SIG-M5 (cell line): ENCODE measurements around the gene EGLN2.
"Not testable (repeated sequence)": the region's sequence is repeated elsewhere in the genome, so short reads cannot be mapped to it uniquely, and the experiment has no call there.

Source experiments
- DNase-seq: peaks from one replicate; lab custom pipeline; 2025; lab: John Stamatoyannopoulos, UW

EGLN2 gene

DNA sequence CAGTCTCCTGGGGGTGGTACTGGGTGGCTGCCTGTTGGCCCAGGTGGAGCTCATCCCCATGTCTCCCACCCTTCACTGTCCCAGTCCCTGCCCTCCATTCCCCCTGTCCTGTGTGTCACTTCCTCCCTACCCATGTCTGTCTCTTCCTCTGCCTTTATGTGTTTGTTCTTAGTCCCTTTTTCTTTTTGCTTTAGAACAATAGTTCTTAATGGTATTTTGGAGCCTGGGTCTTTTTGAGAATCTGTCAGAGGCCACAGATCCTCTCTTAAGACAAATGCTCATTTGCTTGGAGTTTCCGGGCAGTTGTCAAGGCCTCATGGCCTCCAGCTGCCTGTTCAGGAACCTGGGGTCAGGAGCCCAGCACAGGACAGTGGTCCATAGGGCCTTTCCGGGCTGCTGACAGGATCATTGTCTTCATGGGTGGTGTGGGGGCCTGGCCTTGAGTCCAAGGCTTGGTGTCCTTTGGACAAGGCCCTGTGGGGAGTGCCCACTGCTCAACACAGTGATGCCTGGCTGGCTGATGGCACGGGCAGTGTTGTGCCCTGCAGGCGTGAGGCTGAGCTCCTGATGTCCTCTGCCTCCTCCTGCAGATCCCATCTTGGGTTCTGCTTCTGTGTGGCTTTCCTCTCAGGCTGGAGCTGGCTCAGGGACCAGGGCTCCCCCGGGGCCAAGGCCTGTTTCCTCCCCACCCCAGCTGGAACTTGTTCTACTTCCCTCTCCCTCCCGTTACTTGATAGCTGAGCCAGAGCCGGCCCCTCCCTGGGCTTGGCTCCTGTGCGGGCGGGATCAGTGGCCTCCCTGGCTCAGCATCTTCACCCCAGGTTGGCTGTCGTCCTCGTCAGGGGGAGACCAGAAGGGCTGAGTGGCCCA, 3.5 kb downstream of the EGLN2 start:
- DNase-seq, result no peak

GRCh38 chr19:40803170-40803856, 4.3 kb downstream of the EGLN2 start:
- DNase-seq, result no peak

DNA sequence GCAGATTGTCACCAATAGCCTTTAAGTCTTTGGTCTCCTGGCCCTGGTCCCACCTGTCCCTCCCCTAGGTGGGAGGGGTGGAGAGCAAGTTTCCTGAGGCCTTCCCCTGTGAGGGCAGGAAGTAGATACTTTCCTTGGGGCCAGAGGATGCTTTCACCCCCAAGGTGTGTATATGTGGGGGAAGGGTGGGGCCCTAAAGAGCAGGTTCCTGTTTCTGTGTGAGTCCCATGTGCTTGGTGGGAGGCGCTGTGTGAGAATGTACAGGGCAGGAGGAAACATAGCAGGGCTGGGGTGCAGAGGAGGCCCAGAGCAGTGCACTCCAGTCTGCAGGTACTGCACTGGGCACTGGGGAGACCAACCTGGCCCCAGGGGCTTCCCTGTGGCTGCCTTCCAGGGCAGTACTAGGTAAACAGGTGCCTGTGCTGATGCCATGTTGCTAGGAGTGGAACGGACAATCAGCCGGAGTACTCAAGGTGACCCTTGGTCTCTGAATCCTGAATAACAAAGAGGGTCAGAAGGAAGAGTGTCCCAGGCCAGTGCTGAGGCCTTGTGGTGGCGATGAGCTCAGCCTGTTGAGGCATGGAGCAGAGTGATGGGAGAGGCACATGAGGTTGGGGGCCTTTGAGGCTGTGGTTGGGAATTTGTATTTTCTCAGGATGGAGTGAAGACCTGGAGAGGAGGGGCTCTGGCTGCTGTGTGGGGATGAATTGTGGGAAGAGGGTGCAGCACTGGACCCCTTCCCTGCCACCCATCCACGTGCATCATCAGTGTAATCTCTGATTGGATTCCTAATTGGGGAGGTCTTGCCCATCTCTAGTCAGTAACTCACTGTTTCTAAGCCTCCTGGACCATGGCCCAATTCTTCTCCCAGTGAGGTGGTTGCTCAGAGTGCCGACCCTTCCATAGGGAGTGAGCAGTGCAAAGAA, 5.1 kb downstream of the EGLN2 start:
- DNase-seq, result no peak

DNA sequence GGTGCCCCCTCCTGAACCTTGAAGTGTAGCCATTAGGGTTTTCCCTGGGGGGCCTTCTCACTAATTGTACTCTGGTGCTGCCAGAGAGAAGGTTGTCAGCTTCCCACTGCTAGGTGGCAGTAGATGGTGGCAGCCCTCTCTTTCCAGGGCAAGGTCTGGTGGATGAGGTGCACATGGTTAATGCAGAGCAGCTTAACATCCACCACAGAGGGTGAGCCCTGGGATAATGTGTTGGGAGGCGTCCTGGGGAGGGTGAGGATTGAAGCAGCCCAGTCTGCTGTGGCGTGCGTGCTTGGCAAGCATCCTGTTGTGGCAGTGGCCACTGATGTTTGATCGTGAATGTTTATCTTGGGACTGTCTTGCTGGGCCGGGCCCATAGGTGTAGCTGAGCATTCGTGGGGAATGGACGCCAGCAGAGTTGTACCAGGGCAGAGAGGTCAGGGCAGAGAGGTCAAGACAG, 5.8 kb downstream of the EGLN2 start:
- DNase-seq, result no peak

- no peak for DNase-seq
Observed at GRCh38 chr19:40805258-40805868, 6.4 kb downstream of the EGLN2 start.

DNA sequence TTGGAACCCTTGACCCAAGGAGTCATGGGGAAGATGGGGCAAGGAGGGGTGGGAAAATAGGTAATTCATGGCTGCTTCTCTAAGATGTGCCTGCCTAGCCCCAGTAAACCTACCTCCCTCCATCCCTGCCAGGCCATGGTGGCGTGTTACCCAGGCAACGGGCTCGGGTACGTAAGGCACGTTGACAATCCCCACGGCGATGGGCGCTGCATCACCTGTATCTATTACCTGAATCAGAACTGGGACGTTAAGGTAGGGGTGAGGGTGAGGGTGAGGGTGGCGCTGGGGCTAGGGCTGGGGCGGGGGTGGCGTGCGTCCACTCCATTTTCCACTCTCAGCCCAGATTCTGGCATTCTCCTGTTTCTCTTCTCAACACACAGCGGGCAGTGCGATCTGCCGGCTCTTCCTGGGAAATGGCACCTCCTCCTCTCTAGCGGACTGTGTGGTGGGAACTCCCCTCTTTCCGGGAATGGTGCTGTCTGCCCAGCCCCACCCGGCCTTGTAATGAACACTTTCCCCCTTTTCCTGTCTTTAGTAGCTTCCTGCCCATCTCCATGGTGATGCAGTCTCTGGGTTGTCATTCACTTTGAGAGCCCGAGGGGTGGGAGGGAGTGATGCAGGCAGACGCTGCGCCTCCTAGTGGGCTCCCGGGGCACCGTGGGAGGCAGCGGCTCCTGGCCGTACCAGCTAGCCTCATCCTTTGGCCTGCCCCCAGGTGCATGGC, 7.6 kb downstream of the EGLN2 start:
- DNase-seq, result no peak

DNA sequence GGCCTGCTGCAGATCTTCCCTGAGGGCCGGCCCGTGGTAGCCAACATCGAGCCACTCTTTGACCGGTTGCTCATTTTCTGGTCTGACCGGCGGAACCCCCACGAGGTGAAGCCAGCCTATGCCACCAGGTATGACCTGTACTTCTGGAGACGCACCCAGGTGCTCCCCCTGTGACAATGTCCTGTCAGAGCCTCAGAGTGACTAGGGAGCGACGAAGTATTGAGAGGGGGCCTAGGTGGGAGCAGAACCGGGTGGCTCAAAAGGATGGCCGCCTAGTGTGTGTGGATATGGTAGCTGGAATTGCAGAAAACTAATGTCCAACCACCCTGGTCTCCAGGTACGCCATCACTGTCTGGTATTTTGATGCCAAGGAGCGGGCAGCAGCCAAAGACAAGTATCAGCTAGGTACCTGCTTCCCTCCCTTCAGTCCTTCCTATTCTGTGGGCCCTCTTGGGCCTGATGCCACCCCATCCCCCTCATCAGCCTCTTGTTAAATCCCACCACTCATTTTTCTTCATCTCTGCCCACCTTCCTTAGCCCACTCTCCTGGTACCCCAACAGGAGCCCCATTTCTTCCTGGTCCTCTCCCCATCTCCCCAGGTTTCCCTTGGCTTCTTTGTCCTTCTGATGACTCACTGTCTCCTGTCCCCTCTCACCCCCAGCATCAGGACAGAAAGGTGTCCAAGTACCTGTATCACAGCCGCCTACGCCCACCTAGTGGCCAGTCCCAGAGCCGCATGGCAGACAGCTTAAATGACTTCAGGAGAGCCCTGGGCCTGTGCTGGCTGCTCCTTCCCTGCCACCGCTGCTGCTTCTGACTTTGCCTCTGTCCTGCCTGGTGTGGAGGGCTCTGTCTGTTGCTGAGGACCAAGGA, 8.4 kb downstream of the EGLN2 start:
- DNase-seq, result no peak

- no peak for DNase-seq
Observed at GRCh38 chr19:40808021-40808325, 9.0 kb downstream of the EGLN2 start.

GRCh38 chr19:40808497-40808896, 9.5 kb downstream of the EGLN2 start:
- no peak for DNase-seq

DNA sequence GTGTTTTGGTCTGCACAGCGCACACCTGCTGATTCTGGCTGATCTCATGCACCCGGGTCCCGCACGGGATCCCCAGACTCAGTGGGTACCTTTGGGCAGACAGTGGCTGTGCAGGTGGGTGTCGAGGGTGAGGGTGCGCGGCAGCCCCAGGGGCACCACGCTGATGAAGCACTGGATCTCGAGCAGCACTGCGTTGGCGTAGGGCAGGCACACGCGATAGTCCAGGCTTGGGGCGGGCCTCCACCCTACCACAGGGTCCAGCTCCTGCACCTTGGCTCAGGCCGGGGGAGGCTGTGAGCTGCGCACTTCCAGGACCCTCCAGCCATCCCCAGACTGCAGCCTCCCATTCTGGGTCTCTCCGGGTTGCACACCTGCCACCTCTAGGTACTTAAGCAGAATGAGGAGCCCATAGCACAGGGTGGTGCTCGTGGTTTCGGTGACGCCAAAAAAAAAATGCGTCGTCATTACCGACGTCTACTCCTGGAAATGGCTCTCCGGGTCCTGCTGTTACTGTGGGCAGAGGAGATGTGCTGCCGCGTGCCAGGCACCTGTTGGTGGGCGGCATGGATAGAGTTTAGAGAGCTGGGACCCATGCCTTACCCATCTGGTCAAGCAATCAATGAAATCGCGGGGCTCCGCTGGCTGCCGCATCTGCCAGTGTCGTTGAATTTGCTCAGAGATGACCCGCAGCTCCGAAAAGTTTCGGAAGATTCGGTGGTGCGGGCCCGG, 10.5 kb downstream of the EGLN2 start:
- no peak for DNase-seq

DNA sequence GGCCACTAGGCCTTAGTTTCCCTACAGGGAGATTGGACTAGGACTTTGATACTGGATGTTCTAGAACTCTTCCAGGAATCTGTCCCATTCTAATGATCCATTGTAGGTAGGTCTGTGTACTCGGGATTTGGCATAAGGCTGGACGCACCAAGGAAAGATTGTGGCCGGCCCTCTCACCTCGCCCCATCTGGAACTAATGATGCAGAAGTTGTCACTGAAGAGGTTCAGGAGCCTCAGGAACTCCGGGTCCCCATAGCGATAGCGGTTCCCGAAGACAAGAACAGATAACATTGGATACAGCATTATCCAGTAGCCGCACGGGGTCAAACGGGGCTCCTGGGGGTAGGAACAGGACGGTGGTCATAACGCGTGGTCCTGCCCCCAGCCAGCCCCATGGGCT, 11.2 kb downstream of the EGLN2 start:
- DNase-seq, result no peak

- DNase-seq, result not testable (repeated sequence)
Observed at GRCh38 chr19:40810649-40811408, 11.8 kb downstream of the EGLN2 start.

DNA sequence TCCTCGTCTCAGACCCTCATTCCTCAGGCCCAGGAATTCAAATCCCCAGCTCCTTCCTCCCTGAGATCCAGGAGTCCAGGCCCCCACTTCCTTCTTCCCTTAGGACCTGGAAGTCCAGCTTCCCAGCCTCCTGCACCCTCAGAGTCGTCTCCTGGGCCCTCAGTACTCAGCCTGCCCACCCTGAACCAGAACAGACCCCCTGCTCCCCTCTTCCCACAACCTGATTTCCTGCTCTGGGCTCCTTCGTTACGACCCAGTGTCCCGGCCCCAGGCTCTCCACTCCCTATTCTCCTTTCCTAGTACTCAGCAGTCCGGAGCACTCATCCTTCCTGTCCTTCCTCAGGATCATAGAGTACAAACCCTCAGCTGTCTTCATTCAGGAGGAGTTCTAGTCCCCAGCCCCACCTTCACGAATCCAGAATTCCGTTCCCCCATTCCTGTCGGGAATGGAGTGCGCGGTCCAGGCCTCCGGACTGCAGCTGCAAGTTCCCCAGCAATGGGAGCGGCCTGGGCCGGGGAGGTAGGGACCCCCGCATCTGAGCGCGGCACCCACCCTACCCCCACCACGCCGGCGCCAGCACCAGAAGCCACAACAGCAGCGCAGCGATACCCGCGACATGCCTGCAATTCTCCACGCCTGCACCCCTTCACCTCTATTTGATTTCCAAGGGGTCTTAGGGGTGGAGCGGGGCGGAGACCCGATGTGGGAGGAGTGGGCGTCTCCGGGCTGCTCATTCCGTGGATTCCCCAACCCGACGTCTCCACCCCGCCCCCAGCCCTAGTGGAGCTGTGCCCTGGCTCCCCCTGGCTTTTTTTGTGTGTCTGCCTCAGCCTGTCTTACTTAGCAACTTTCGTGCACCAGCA, 12.7 kb downstream of the EGLN2 start:
- DNase-seq, result no peak

GRCh38 chr19:40812571-40812970, 13.6 kb downstream of the EGLN2 start:
- DNase-seq, result not testable (repeated sequence)

DNA sequence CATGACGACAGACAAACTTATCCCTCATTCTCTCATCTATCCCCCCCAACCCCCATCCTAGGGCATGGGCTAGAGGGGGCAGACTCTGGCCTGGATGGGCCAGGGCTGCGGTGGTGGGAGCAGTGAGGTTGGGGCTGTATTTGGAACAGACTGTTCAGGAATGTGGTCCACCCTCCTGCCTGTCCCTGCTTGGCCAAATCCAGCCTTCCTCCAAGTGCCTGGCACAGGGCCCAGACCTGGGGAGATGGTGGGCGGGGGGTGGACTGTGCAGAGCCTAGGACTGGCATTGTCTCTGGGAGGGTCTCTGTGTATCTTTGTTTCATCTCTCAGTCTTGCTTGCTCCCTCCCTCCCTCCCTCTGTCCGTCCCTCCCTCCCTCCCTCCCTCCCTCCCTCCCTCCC, 14.2 kb downstream of the EGLN2 start:
- DNase-seq, result no peak

DNA sequence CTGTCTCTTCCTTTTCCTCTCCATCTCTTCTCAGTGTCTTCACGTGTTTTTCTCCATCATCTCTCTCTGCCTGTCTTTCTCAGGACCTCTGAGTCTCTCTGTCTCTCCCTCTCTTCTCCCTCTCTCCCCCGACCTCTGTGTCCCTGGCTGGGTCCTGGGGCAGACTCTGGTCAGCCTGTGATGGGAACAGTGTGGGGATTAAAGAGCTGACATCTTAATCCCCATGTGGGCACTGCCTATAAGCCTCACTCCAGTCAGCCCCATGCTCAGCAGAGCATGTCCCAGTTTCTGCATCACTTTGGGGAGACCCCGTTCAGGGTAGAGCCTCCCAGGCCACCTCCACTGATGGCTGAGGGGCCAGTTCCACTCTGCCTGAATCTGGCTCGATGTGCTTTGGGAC, 16.2 kb downstream of the EGLN2 start:
- DNase-seq, result no peak

GRCh38 chr19:40818480-40819399, 19.7 kb downstream of the EGLN2 start:
- DNase-seq, result not testable (repeated sequence)
